ENCODE results near the gene SLC22A23.

DNA sequence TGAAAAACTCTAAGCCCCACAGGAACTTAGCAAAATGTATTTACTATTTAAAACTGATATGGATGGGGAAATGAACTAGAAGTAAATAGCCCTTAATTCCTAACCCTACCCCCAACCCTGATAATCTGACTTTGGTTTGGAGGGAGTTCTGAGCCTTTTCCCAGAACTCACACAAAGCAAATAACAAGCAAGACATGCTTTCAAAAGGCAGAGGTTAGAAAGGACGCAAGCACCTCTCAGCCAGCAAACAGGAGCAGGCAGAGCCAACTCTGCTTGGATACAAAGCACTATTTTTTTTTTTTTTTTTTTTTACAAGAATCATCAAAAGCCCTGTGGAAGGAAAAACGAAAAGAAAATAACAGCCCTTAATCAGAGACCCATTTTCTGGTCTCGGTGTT is 58.7 kb downstream of the SLC22A23 start:
- TF ChIP-seq, protein P1, sequence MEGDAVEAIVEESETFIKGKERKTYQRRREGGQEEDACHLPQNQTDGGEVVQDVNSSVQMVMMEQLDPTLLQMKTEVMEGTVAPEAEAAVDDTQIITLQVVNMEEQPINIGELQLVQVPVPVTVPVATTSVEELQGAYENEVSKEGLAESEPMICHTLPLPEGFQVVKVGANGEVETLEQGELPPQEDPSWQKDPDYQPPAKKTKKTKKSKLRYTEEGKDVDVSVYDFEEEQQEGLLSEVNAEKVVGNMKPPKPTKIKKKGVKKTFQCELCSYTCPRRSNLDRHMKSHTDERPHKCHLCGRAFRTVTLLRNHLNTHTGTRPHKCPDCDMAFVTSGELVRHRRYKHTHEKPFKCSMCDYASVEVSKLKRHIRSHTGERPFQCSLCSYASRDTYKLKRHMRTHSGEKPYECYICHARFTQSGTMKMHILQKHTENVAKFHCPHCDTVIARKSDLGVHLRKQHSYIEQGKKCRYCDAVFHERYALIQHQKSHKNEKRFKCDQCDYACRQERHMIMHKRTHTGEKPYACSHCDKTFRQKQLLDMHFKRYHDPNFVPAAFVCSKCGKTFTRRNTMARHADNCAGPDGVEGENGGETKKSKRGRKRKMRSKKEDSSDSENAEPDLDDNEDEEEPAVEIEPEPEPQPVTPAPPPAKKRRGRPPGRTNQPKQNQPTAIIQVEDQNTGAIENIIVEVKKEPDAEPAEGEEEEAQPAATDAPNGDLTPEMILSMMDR (IDR thresholded peaks at IDR 0.05), result no peak
- TF ChIP-seq POLR2AphosphoS5 (IDR thresholded peaks at IDR 0.05), result no peak

All from esophagus muscularis mucosa (tissue), 3 donors.